ENCODE data around the gene NUDT22. TPM values are rescaled to one million over a fixed set of nuclear protein-coding genes. Genes with fewer than 3 reads are reported as not detected.

NUDT22 gene
- total RNA-seq, 4 donors from 2014 or later: 19.2 to 77.6 (median 41.8) TPM

GRCh38 chr11:64261556-64262080, 35.5 kb downstream of the NUDT22 start:
- TF ChIP-seq CTCF (IDR thresholded peaks at IDR 0.05; ENCODE audit: low read depth): no peak

GRCh38 chr11:64262271-64263002, 36.4 kb downstream of the NUDT22 start:
- TF ChIP-seq CTCF (IDR thresholded peaks at IDR 0.05; ENCODE audit: low read depth): no peak

- no peak for TF ChIP-seq CTCF (IDR thresholded peaks at IDR 0.05; ENCODE audit: low read depth)
These were observed 37.2 kb downstream of the NUDT22 start for GRCh38 chr11:64263021-64263946.

GRCh38 chr11:64263947-64264317, 37.9 kb downstream of the NUDT22 start:
- TF ChIP-seq CTCF (IDR thresholded peaks at IDR 0.05; ENCODE audit: low read depth): no peak

- no peak for TF ChIP-seq CTCF (IDR thresholded peaks at IDR 0.05; ENCODE audit: low read depth)
These were observed 38.3 kb downstream of the NUDT22 start for GRCh38 chr11:64264371-64264852.

GRCh38 chr11:64265176-64266160, 39.4 kb downstream of the NUDT22 start:
- no peak for TF ChIP-seq CTCF (IDR thresholded peaks at IDR 0.05; ENCODE audit: low read depth)
